CD1c-positive myeloid dendritic cell (primary cell): ENCODE measurements around the gene SLC34A1.

Experiments
- DNase-seq: peaks from one replicate; pipeline ENCODE4 v3.0.0-alpha.2; 2016; ENCODE audit errors: extremely low spot score

Gene SLC34A1

DNA sequence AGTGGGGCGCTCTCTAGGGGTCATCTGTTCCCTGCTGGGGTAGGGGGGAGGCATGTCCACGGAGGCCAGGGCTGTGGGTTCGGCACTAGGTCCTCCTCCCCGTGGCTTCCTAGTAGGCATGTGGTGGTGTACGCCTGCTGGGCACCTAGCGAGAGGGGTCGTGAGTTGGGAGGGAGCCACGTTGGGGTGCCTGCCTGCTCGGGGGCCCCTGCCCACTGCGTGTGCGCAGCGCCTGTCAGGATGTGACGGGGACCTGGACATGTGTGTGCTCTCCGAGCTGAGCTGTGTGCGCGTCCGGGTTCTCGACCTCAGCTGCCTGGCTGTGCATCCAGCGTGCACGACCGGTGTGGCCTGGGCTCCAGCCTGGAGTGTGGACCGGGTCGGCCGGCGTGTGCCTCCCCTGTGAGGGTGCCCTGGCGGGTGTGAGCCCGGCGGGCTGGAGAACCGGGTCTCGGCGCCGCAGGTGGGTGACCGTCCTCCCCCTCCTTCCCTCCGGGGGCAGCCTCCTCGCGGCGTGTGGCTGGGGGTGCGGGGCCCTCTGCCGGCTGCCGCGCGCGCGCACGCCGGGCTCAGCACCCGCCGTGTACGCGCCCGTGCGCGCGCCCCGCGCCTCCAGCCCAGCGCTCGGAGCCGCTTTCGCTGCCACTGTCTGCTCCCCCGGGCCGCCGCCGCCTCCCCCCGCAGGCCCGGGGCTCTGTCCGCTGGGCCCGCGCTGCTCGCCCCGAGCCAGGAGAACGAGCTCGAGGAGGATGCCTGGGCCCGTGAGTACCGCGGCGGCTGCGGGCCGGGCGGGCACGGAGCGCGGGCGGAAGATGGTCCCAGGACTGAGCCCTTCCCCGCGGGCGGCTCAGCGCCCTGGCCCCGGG, 62.2 kb downstream of the SLC34A1 start, which contains the start of gene PRR7:
TSS of gene PRR7 (plus strand) at position 615 of the 866 bp plus-strand sequence. CDS start 8,254 bp downstream, outside the sequence.
- peak; percentile 71 for DNase-seq

DNA sequence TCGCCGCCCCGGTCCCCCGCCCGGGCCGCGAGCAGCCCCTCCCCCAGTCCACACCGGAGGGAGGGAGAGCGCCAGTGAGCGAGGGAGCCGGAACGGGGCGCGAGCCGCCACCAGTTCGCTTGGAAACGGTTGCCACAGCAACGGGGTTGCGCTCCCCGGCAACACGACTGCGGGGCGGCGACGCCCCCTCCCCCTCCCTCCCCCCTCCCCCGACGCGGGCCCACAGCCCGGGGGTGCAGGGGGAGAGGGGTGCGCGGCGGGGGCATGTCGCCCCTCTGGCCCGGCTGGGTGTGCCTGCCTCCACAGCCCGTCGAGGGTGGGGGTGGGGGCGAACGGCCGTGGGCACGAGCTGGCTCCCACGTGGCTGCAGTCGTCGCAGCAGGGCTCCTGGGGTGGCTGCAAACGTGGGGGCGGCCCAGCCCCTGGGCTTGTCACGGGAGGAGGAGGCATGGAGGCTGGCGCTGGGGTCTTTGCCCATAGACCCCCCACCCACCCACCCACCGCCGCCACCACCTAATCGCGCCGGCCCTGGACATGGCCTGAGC, 62.9 kb downstream of the SLC34A1 start:
- peak; percentile 60 for DNase-seq

DNA sequence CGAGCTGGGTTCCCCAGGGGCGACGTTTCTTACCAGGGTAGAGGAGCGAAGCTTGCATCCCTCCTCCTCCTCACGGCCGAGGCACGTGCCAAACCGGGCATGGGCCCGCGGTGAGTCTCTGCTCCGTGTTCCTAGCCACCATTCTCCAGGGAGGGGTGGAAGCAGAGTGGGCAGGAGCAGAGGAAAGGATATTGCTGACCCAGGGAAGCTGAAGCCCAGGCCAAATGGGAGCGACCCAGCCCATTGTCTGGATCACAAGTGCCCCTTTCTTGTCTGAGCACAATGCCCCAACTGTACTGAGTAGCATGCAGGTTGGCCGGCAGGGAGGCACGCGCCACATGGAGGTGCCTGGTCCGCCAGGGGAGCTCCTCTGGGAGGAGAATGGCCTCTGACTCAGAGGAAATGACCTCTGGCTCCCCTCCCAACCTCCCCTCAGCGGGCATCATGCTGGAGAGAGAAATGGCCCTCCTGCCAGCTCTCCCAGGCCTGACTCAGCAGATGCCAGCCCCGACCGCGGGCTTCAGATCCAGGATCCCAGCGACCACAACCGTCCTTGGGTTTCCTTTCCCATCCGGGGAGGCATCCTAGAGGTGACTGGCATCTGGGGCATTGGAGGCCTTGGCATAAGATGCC, 63.5 kb downstream of the SLC34A1 start:
- peak; percentile 44 for DNase-seq
